HepG2 (cell line): Measurements from ENCODE around the gene C14orf119. TPM values are rescaled to one million over a fixed set of nuclear protein-coding genes. Genes with fewer than 3 reads are reported as not detected.

Source experiments
- AGO1 ChIP-seq: fragments of 200-400 bp; formaldehyde crosslinking; IDR thresholded peaks from 2 replicates; pipeline ENCODE4 v1.6.1; 2017; ENCODE audit warnings: mild to moderate bottlenecking, low read depth, low read length, moderate library complexity; ENCODE audit not compliant: poor library complexity, severe bottlenecking
- ARID5B ChIP-seq: IDR thresholded peaks from 2 replicates; pipeline ENCODE4 v1.4.0; 2020; ENCODE audit warnings: mild to moderate bottlenecking, missing genetic modification reagents
- ATF5 ChIP-seq: sonication (generic); formaldehyde crosslinking; IDR thresholded peaks from 2 replicates; pipeline ENCODE4 v1.4.0; 2020; ENCODE audit warnings: mild to moderate bottlenecking, low read depth, missing genetic modification reagents
- ELF4 ChIP-seq: sonication (generic); formaldehyde crosslinking; IDR thresholded peaks from 2 replicates; pipeline ENCODE4 v1.5.0; 2020; ENCODE audit warnings: missing genetic modification reagents, mild to moderate bottlenecking, moderate library complexity, borderline replicate concordance
- HNF4G ChIP-seq, 2 experiments: sonication (generic) in 1 of 2; formaldehyde crosslinking in 1 of 2; IDR thresholded peaks; 2 replicates each; pipeline versions ENCODE4 v1.4.0 to v1.6.1; 2011 to 2020; ENCODE audit warnings: borderline replicate concordance in 2 of 2, low read depth in 2 of 2, mild to moderate bottlenecking in 2 of 2, low read length in 1 of 2, missing genetic modification reagents in 1 of 2, moderate library complexity in 1 of 2
- KAT2B ChIP-seq: fragments of 150-350 bp; IDR thresholded peaks from 2 replicates; pipeline ENCODE4 v1.6.1; 2014; ENCODE audit warnings: low read depth, low read length, borderline replicate concordance
- POLR2G ChIP-seq: fragments of 200-400 bp; formaldehyde crosslinking; IDR thresholded peaks from 2 replicates; pipeline ENCODE4 v1.6.1; 2018; ENCODE audit warnings: mild to moderate bottlenecking, low read depth, low read length, moderate library complexity
- PRDM15 ChIP-seq: sonication (generic); formaldehyde crosslinking; IDR thresholded peaks from 2 replicates; pipeline ENCODE4 v1.4.0; 2020; ENCODE audit warnings: missing genetic modification reagents
- RXRB ChIP-seq: IDR thresholded peaks from 2 replicates; pipeline ENCODE4 v1.6.1; 2016; ENCODE audit warnings: borderline replicate concordance, missing genetic modification reagents, missing compliant biosample characterization
- SNAI1 ChIP-seq: sonication (generic); formaldehyde crosslinking; IDR thresholded peaks from 2 replicates; pipeline ENCODE4 v1.5.0; 2020; ENCODE audit warnings: mild to moderate bottlenecking, missing genetic modification reagents, borderline replicate concordance
- ZBTB38 ChIP-seq: sonication (generic); formaldehyde crosslinking; IDR thresholded peaks from 2 replicates; pipeline ENCODE4 v1.5.1; 2020; ENCODE audit warnings: mild to moderate bottlenecking, missing genetic modification reagents
- ZFP37 ChIP-seq: sonication (generic); formaldehyde crosslinking; IDR thresholded peaks from 2 replicates; pipeline ENCODE4 v1.4.0; 2020; ENCODE audit warnings: missing genetic modification reagents, borderline replicate concordance
- ZNF138 ChIP-seq: sonication (generic); formaldehyde crosslinking; IDR thresholded peaks from 2 replicates; pipeline ENCODE4 v1.5.0; 2020; ENCODE audit warnings: mild to moderate bottlenecking, low read depth, missing genetic modification reagents
- ZNF18 ChIP-seq: sonication (generic); formaldehyde crosslinking; IDR thresholded peaks from 2 replicates; pipeline ENCODE4 v1.8.0; 2022; ENCODE audit warnings: mild to moderate bottlenecking, missing genetic modification reagents; ENCODE audit not compliant: insufficient replicate concordance
- ZNF607 ChIP-seq: sonication (generic); formaldehyde crosslinking; IDR thresholded peaks from 2 replicates; pipeline ENCODE4 v1.5.1; 2020; ENCODE audit warnings: missing genetic modification reagents, mild to moderate bottlenecking, borderline replicate concordance
- ZNF724P ChIP-seq: sonication (generic); formaldehyde crosslinking; IDR thresholded peaks from 2 replicates; pipeline ENCODE4 v1.8.0; 2022; ENCODE audit warnings: missing genetic modification reagents, borderline replicate concordance
- ZNF777 ChIP-seq: sonication (generic); formaldehyde crosslinking; IDR thresholded peaks from 2 replicates; pipeline ENCODE4 v1.4.0; 2020; ENCODE audit warnings: missing genetic modification reagents
- polyA plus RNA-seq, 8 experiments: library from polyadenylated mRNA; depleted of rRNA in 3 of 8; stranded (reverse) in 7 of 8; unstranded in 1 of 8; fragments of >200 nt; fragmentation: Illumina TruSeq in 4 of 8; extraction: Trizol in 4 of 8; gene quantifications; 2 replicates each; pipeline versions ENCODE4 v1.2.1 to v1.2.3, GENCODE V29; 2011 to 2016; ENCODE audit warnings: low read depth in 4 of 8, missing spikeins in 1 of 8, mixed read lengths in 1 of 8; ENCODE audit not compliant: insufficient read depth in 1 of 8
- total RNA-seq, 5 experiments: library from RNA; depleted of rRNA; stranded (reverse); fragments of >200 nt; fragmentation: Illumina TruSeq; extraction: Trizol; gene quantifications; 2 replicates each; pipeline ENCODE4 v1.2.3, GENCODE V29; 2016; ENCODE audit warnings: low read depth in 1 of 5

The C14orf119 gene
- total and polyA plus RNA-seq, 2 of the 13 experiments (the other 11 are each of a cell fraction or from before 2014, with no cell fraction given) = 117 to 206 TPM

- TF ChIP-seq ZNF138 (CRISPR knock-in tag) (no peak; the same call in 1 of the 2 replicates), ELF4 (CRISPR knock-in tag) (peak; percentile 98), ZNF607 (CRISPR knock-in tag) (peak; percentile 73), ARID5B (CRISPR knock-in tag) (no peak; the same call in none of the 2 replicates), KAT2B (no peak), ATF5 (CRISPR knock-in tag) (no peak), ZNF724P (CRISPR knock-in tag) (peak; percentile 83; the same call in 1 of the 2 replicates), ZNF777 (CRISPR knock-in tag) (peak; percentile 66), ZBTB38 (peak; percentile 84), PRDM15 (CRISPR knock-in tag) (no peak), RXRB (no peak; the same call in none of the 2 replicates), POLR2G (peak; percentile 94), SNAI1 (CRISPR knock-in tag) (no peak), ZNF18 (CRISPR knock-in tag) (no peak), ZFP37 (peak; percentile 80), AGO1 (no peak), HNF4G (IDR thresholded peaks at IDR 0.05; ENCODE audit: borderline replicate concordance, low read depth, low read length) (peak; percentile 86), HNF4G (CRISPR knock-in tag; IDR thresholded peaks at IDR 0.05; ENCODE audit: borderline replicate concordance, low read depth) (0 out of 2 replicates have a peak, but pooled peaks have one; percentile 56)
These were observed at the start of gene C14orf119 (continued) for GRCh38 chr14:23095196-23096108.
